HL-60 (cell line): Measurements from ENCODE around the gene DOCK1.

ENCODE experiments used
- CTCF ChIP-seq: IDR thresholded peaks from one replicate; pipeline ENCODE4 v1.5.1; 2011; ENCODE audit warnings: low read length, control low read depth, inconsistent platforms; ENCODE audit not compliant: insufficient read depth
- GABPA ChIP-seq: IDR thresholded peaks from 2 replicates; pipeline ENCODE4 v1.6.1; 2012; ENCODE audit warnings: low read depth
- POLR2AphosphoS5 ChIP-seq: IDR thresholded peaks from 2 replicates; pipeline ENCODE4 v1.6.1; 2012; ENCODE audit warnings: low read depth
- REST ChIP-seq: IDR thresholded peaks from 2 replicates; pipeline ENCODE4 v1.6.1; 2012; ENCODE audit warnings: low read depth; ENCODE audit not compliant: insufficient replicate concordance

GRCh38 chr10:127470911-127471310 lies 565.7 kb downstream of the DOCK1 start:
- no peak for TF ChIP-seq GABPA
- no peak for TF ChIP-seq CTCF
- no peak for TF ChIP-seq REST
- TF ChIP-seq POLR2AphosphoS5 = no peak
